IMR-90 (cell line): ENCODE data around the gene GPC2. TPM values are rescaled to one million over a fixed set of nuclear protein-coding genes. Genes with fewer than 3 reads are reported as not detected.

Source experiments
- ATAC-seq: fragments of 200-7000 bp; cut with Tn5 transposase; 2 replicates; pipeline ENCODE4 v1.9.1; 2020; ENCODE audit warnings: low read depth, mild to moderate bottlenecking, moderate library complexity
- BruUV-seq: library from RNA; stranded (reverse); fragments of 400-500 nt; replicated peaks from 2 replicates; lab custom pipeline; 2021; lab: Mats Ljungman, UMichigan
- CTCF ChIA-PET: fragments of 300-600 bp; formaldehyde crosslinking; extraction: SDS; loops from one replicate; lab custom pipeline; 2021; ENCODE audit warnings: antibody characterized with exemption; lab: Yijun Ruan, JAX
- POLR2A ChIA-PET: fragments of 300-600 bp; sonication (Branson Sonifier 250); formaldehyde crosslinking; loops from one replicate; lab custom pipeline; 2022; ENCODE audit warnings: antibody characterized with exemption; ENCODE audit not compliant: unreplicated experiment; lab: Charles Lee
- DNase-seq: peaks from one replicate; pipeline ENCODE4 v3.0.0; 2013
- H2AFZ ChIP-seq: replicated peaks from 2 replicates; pipeline ENCODE3; 2013; ENCODE audit warnings: low read length, mild to moderate bottlenecking; ENCODE audit not compliant: poor library complexity
- H2AK5ac ChIP-seq: 2 replicates; pipeline ENCODE4 v1.6.1; 2013; ENCODE audit warnings: low read depth, low read length, inconsistent platforms
- H2AK9ac ChIP-seq: replicated peaks from 2 replicates; pipeline ENCODE3; 2013; ENCODE audit warnings: mild to moderate bottlenecking, low read depth, low read length, moderate library complexity; ENCODE audit not compliant: poor library complexity
- H2BK120ac ChIP-seq: 2 replicates; pipeline ENCODE4 v1.6.1; 2013; ENCODE audit warnings: low read depth, low read length, inconsistent platforms
- H2BK15ac ChIP-seq: 3 replicates; pipeline ENCODE4 v1.6.1; 2013; ENCODE audit warnings: low read depth, low read length, inconsistent platforms
- H2BK20ac ChIP-seq: 2 replicates; pipeline ENCODE4 v1.6.1; 2013; ENCODE audit warnings: low read depth, mild to moderate bottlenecking, inconsistent platforms, low read length, moderate library complexity
- H2BK5ac ChIP-seq: 2 replicates; pipeline ENCODE4 v1.6.1; 2013; ENCODE audit warnings: mild to moderate bottlenecking, low read depth, low read length, inconsistent platforms; ENCODE audit not compliant: poor library complexity, severe bottlenecking
- H3K14ac ChIP-seq: replicated peaks from 2 replicates; pipeline ENCODE4 v1.6.1; 2013; ENCODE audit warnings: low read depth, low read length, inconsistent platforms
- H3K18ac ChIP-seq: 2 replicates; pipeline ENCODE4 v1.6.1; 2013; ENCODE audit warnings: low read depth, low read length, control low read depth
- H3K23ac ChIP-seq: 2 replicates; pipeline ENCODE4 v1.6.1; 2013; ENCODE audit warnings: low read depth, low read length, inconsistent platforms
- H3K27ac ChIP-seq: 2 replicates; pipeline ENCODE4 v1.5.1; 2013; ENCODE audit warnings: mild to moderate bottlenecking, control low read depth, low read length; ENCODE audit not compliant: insufficient read depth
- H3K27me3 ChIP-seq: 2 replicates; pipeline ENCODE4 v1.6.1; 2013; ENCODE audit warnings: low read length; ENCODE audit not compliant: control insufficient read depth, insufficient read depth
- H3K36me3 ChIP-seq: 2 replicates; pipeline ENCODE4 v1.6.1; 2013; ENCODE audit warnings: low read length, mixed read lengths; ENCODE audit not compliant: control insufficient read depth, insufficient read depth
- H3K4ac ChIP-seq: 2 replicates; pipeline ENCODE4 v1.6.1; 2013; ENCODE audit warnings: low read depth, low read length, inconsistent platforms
- H3K4me1 ChIP-seq: 2 replicates; pipeline ENCODE4 v1.6.1; 2013; ENCODE audit warnings: low read length, mixed read lengths; ENCODE audit not compliant: control insufficient read depth, insufficient read depth
- H3K4me2 ChIP-seq: 2 replicates; pipeline ENCODE4 v1.6.1; 2013; ENCODE audit warnings: low read depth, mild to moderate bottlenecking, control low read depth, low read length, moderate library complexity
- H3K4me3 ChIP-seq: 2 replicates; pipeline ENCODE4 v1.5.1; 2013; ENCODE audit warnings: low read depth, mild to moderate bottlenecking, control low read depth, low read length, moderate library complexity; ENCODE audit not compliant: insufficient read depth
- H3K56ac ChIP-seq: 2 replicates; pipeline ENCODE4 v1.6.1; 2013; ENCODE audit warnings: low read length, inconsistent platforms; ENCODE audit not compliant: insufficient read depth; ENCODE audit errors: extremely low read depth
- H3K79me1 ChIP-seq, 2 experiments: 2 replicates each; pipeline ENCODE4 v1.6.1; 2013; ENCODE audit warnings: low read length in 2 of 2, inconsistent platforms in 1 of 2, low read depth in 1 of 2
- H3K9ac ChIP-seq: 2 replicates; pipeline ENCODE4 v1.6.1; 2013; ENCODE audit warnings: low read depth, low read length, control low read depth
- H3K9me1 ChIP-seq: 2 replicates; pipeline ENCODE4 v1.6.1; 2013; ENCODE audit warnings: low read length, inconsistent platforms; ENCODE audit not compliant: insufficient read depth
- H3K9me3 ChIP-seq: 2 replicates; pipeline ENCODE4 v1.6.1; 2013; ENCODE audit warnings: low read length; ENCODE audit not compliant: control insufficient read depth, insufficient read depth
- H4K20me1 ChIP-seq: 2 replicates; pipeline ENCODE4 v1.6.1; 2013; ENCODE audit warnings: low read length, inconsistent platforms; ENCODE audit not compliant: insufficient read depth
- H4K5ac ChIP-seq: 2 replicates; pipeline ENCODE4 v1.6.1; 2013; ENCODE audit warnings: mild to moderate bottlenecking, low read depth, low read length, control low read depth
- H4K8ac ChIP-seq, 2 experiments: 2 replicates each; pipeline ENCODE4 v1.6.1; 2013; ENCODE audit warnings: low read depth in 2 of 2, low read length in 2 of 2, control low read depth in 1 of 2, inconsistent platforms in 1 of 2
- H4K91ac ChIP-seq: 2 replicates; pipeline ENCODE4 v1.6.1; 2013; ENCODE audit warnings: low read depth, low read length, inconsistent platforms; ENCODE audit not compliant: insufficient read depth
- CTCF ChIP-seq: conservative IDR thresholded peaks from 2 replicates; pipeline ENCODE4 v1.5.1; 2012; ENCODE audit warnings: mild to moderate bottlenecking, low read depth, low read length, improper control_type of control experiment
- FOS ChIP-seq: fragments of 150-350 bp; IDR thresholded peaks from 2 replicates; pipeline ENCODE4 v1.6.1; 2016; ENCODE audit warnings: low read depth, low read length
- MAFK ChIP-seq: IDR thresholded peaks from 2 replicates; pipeline ENCODE4 v1.6.1; 2012; ENCODE audit warnings: low read depth, low read length, improper control_type of control experiment
- MXI1 ChIP-seq: IDR thresholded peaks from 2 replicates; pipeline ENCODE4 v1.6.1; 2012; ENCODE audit warnings: low read depth, mild to moderate bottlenecking, low read length, moderate library complexity, borderline replicate concordance
- NFE2L2 ChIP-seq: fragments of 150-350 bp; IDR thresholded peaks from 2 replicates; pipeline ENCODE4 v1.6.1; 2016; ENCODE audit warnings: low read depth, mild to moderate bottlenecking, low read length
- POLR2A ChIP-seq: IDR thresholded peaks from 2 replicates; pipeline ENCODE4 v1.6.1; 2012; ENCODE audit warnings: mild to moderate bottlenecking, low read depth, low read length
- RAD21 ChIP-seq: IDR thresholded peaks from 2 replicates; pipeline ENCODE4 v1.6.1; 2012; ENCODE audit warnings: low read length, improper control_type of control experiment
- RCOR1 ChIP-seq: IDR thresholded peaks from 2 replicates; pipeline ENCODE4 v1.6.1; 2012; ENCODE audit warnings: mild to moderate bottlenecking, low read length, improper control_type of control experiment; ENCODE audit not compliant: insufficient replicate concordance
- RFX5 ChIP-seq: IDR thresholded peaks from 2 replicates; pipeline ENCODE4 v1.8.0; 2012; ENCODE audit warnings: low read depth, mild to moderate bottlenecking, low read length, moderate library complexity
- SMC3 ChIP-seq: fragments of 150-350 bp; IDR thresholded peaks from 2 replicates; pipeline ENCODE4 v1.6.1; 2016; ENCODE audit warnings: low read depth, mild to moderate bottlenecking, antibody characterized with exemption, low read length, moderate library complexity
- USF2 ChIP-seq: fragments of 150-350 bp; IDR thresholded peaks from 2 replicates; pipeline ENCODE4 v1.6.1; 2017; ENCODE audit warnings: mild to moderate bottlenecking, antibody characterized with exemption, low read length, low read depth
- WGBS, 2 experiments: methylation state at CpG; one replicate each; pipeline versions ENCODE4 v1.1.5 to v1.1.7; 2013; ENCODE audit warnings: missing lambda C conversion rate in 2 of 2; ENCODE audit not compliant: insufficient read length in 1 of 2; ENCODE audit errors: extremely low coverage in 2 of 2; 5-methylcytosine and 5-hydroxymethylcytosine counted together
- dilution Hi-C: fragments of 300-500 bp; cut with HindIII; formaldehyde crosslinking; loops from one replicate; pipeline ENCODE4 v1.14.3; 2018; ENCODE audit warnings: low sequenced_read_pairs; ENCODE audit not compliant: unreplicated experiment
- in situ Hi-C: fragments of 300-500 bp; cut with MboI; formaldehyde crosslinking; loops from 3 replicates; pipeline ENCODE4 v1.14.3; 2019; ENCODE audit warnings: low sequenced_read_pairs, inconsistent platforms, mixed read lengths
- intact Hi-C: fragments of 100-400 bp; cut with micrococcal nuclease; formaldehyde crosslinking; loops from 2 replicates; pipeline ENCODE4 v1.10.0; 2022
- polyA plus RNA-seq, 3 experiments: library from polyadenylated mRNA; depleted of rRNA; stranded (reverse); fragments of >200 nt; gene quantifications; 2 replicates each; pipeline ENCODE4 v1.2.3, GENCODE V29; 2012; ENCODE audit warnings: low replicate concordance in 1 of 3
- total RNA-seq: library from RNA; depleted of rRNA; stranded (reverse); fragments of >200 nt; gene quantifications from 2 replicates; pipeline ENCODE4 v1.2.3, GENCODE V29; 2012

The GPC2 gene
- total and polyA plus RNA-seq, 2 of the 4 experiments (the other 2 are of a cell fraction): 1.8 to 6.0 TPM

GRCh38 chr7:100170101-100170897 lies 6.9 kb downstream of the GPC2 start (continued):
- TF ChIP-seq RCOR1: no peak

DNA sequence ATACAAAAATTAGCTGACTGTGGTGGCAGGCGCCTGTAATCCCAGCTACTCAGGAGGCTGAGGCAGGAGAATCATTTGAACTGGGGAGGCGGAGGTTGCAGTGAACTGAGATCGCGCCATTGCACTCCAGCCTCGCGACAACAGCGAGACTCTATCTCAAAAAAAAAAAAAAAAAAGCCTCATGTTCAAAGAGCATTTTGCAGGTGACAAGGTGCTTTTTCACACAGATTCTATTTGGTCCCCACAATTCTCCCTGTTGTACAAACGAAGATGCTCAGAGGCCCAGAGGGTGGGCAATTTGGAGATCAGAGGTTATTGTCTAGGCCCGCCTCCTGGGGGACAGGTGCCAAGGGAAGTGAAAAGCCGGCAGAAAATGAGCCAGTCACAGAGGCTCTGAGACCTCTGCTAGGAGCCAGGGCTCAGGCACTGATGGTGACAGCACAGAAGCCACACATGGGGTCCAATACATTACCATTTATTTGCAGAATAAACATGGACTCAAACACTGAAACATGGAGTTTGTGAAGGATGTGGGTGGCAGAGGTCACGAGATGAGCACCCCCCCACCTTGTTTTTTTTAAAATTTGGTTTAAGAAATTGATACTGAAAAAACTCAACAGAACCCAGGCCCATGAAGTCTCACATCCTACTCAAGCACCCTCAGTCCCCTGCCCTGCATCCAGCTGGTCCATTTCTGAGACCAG lies 7.9 kb downstream of the GPC2 start:
- no peak overlapping the region for H2BK20ac ChIP-seq
- no peak overlapping the region for H2BK120ac ChIP-seq
- peaks cover 6% of the 10 kb centered on the region for H3K4me1 ChIP-seq
- H3K27me3 ChIP-seq: no peaks in the 10 kb centered on the region
- no peak overlapping the region for H4K5ac ChIP-seq
- no peaks in the 10 kb centered on the region for H3K9me3 ChIP-seq
- no peak overlapping the region for H3K4me2 ChIP-seq
- H4K8ac ChIP-seq: peak overlapping the region in 1 of 2 experiments; percentile 82; a peak in 2 of 4 replicates
- no peak overlapping the region for H2AFZ ChIP-seq
- no peak overlapping the region for H3K23ac ChIP-seq
- dilution Hi-C loops (no loop called here), in situ Hi-C loops (no loop called here), intact Hi-C loops (no loop called here)
- peak overlapping the region; percentile 65 for H2AK9ac ChIP-seq
- DNase-seq (no peak), ATAC-seq (no peak)
- no peak overlapping the region for H3K4me3 ChIP-seq
- no peak for TF ChIP-seq POLR2A
- TF ChIP-seq NFE2L2: no peak
- no peak for TF ChIP-seq SMC3
- TF ChIP-seq RFX5: no peak
- TF ChIP-seq FOS: no peak
- TF ChIP-seq RAD21: no peak
- TF ChIP-seq USF2: no peak
- TF ChIP-seq MXI1: no peak
- TF ChIP-seq RCOR1: no peak
- TF ChIP-seq MAFK: no peak
- no peak for TF ChIP-seq CTCF
- no peak overlapping the region for H4K91ac ChIP-seq
- peaks cover 3% of the 10 kb centered on the region; the same call in 1 of the 2 replicates for H3K9me1 ChIP-seq
- H3K14ac ChIP-seq: no peak overlapping the region
- no peak overlapping the region for H3K27ac ChIP-seq
- H2BK15ac ChIP-seq: no peak overlapping the region
- BruUV-seq: no TSS peak
- ChIA-PET POLR2A (no interaction called here), CTCF (no interaction called here)
- no peak overlapping the region for H3K9ac ChIP-seq
- no CpG with 5 or more reads among the region's 11 CpGs for WGBS, 2 experiments
- no peak overlapping the region for H2AK5ac ChIP-seq
- peaks cover 7% of the 10 kb centered on the region; the same call in 1 of the 2 replicates for H3K36me3 ChIP-seq
- peaks cover 0 to 8% of the 10 kb centered on the region in 2 experiments; a peak in 1 of 4 replicates for H3K79me1 ChIP-seq
- H2BK5ac ChIP-seq: no peak overlapping the region
- no peak overlapping the region for H3K18ac ChIP-seq
- H3K56ac ChIP-seq: no peak overlapping the region
- H4K20me1 ChIP-seq: no peaks in the 10 kb centered on the region
- no peak overlapping the region for H3K4ac ChIP-seq
